PC-3 (cell line): ENCODE measurements around the gene NDUFB10.

Source experiments
- CTCF ChIP-seq: fragments of 300-600 bp; sonication (generic); conservative IDR thresholded peaks from 2 replicates; pipeline ENCODE4 v1.5.1; 2017; ENCODE audit warnings: antibody characterized with exemption, low read depth, mild to moderate bottlenecking, low read length
- EZH2 ChIP-seq: fragments of 300-600 bp; sonication (generic); IDR thresholded peaks from one replicate; pipeline ENCODE4 v1.6.1; 2017; ENCODE audit warnings: antibody characterized with exemption, mild to moderate bottlenecking, low read length; ENCODE audit not compliant: unreplicated experiment
- EZH2phosphoT487 ChIP-seq: fragments of 300-600 bp; sonication (generic); IDR thresholded peaks from 2 replicates; pipeline ENCODE4 v1.6.1; 2018; ENCODE audit warnings: mild to moderate bottlenecking, antibody characterized with exemption, low read length, borderline replicate concordance

GRCh38 chr16:1942810-1943726 is 16.3 kb upstream of the NDUFB10 start, which contains the start of gene MSRB1:
- TF ChIP-seq CTCF: no peak
- no peak for TF ChIP-seq EZH2
- no peak for TF ChIP-seq EZH2phosphoT487
